GM10266 (cell line): ENCODE measurements around the gene SFTA2.

Experiments
- DNase-seq: peaks from one replicate; pipeline ENCODE4 v3.0.0; 2012; ENCODE audit errors: extremely low spot score
- TF ChIP-seq, protein P1 (sequence below): IDR thresholded peaks from 2 replicates; pipeline ENCODE4 v1.5.1; 2012; ENCODE audit warnings: mild to moderate bottlenecking, low read depth; ENCODE audit not compliant: control insufficient read depth, insufficient read depth; ENCODE audit errors: missing control alignments

Gene SFTA2

DNA sequence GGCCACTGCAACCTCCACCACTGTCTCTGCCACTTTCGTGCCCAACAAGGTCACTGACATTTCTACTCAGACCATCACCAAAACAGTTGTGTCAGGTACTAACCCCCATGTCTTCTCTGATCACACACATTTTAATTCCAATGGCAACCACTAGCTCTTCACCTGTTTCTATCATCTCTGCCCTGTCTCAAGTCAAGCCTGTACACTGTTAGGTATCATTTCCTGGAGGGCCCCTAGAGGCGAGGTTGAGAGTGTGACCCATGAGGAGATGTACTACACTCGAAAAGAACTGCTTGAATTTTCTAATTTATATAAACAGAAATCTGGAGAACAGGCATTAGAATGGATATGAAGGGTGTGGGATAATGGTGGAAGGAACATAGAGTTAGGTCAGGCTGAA, 34.2 kb upstream of the SFTA2 start:
- no peak for DNase-seq
- TF ChIP-seq, protein P1, sequence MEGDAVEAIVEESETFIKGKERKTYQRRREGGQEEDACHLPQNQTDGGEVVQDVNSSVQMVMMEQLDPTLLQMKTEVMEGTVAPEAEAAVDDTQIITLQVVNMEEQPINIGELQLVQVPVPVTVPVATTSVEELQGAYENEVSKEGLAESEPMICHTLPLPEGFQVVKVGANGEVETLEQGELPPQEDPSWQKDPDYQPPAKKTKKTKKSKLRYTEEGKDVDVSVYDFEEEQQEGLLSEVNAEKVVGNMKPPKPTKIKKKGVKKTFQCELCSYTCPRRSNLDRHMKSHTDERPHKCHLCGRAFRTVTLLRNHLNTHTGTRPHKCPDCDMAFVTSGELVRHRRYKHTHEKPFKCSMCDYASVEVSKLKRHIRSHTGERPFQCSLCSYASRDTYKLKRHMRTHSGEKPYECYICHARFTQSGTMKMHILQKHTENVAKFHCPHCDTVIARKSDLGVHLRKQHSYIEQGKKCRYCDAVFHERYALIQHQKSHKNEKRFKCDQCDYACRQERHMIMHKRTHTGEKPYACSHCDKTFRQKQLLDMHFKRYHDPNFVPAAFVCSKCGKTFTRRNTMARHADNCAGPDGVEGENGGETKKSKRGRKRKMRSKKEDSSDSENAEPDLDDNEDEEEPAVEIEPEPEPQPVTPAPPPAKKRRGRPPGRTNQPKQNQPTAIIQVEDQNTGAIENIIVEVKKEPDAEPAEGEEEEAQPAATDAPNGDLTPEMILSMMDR: no peak

DNA sequence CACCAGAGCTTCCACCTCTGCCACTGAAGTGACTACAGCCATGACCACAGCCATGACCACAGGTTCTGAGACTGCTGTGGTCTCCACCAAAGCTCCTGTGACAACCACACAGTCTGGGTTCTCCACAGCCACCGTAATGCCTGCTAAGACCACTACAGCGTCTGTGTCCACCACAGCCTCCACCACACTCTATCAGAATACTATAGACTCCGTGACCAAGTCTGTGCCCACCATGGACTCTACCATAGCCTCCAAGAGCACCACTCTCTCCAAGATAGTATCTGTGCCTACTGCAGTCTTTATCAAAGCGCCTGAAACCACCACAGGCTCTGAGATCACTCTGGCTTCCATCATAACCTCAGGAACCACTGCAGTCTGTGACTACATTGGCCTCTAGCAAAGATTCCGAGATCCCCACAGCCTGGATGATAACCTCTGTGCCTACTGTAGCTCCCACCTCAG, 33.2 kb upstream of the SFTA2 start:
- no peak for DNase-seq
- TF ChIP-seq, protein P1: no peak

DNA sequence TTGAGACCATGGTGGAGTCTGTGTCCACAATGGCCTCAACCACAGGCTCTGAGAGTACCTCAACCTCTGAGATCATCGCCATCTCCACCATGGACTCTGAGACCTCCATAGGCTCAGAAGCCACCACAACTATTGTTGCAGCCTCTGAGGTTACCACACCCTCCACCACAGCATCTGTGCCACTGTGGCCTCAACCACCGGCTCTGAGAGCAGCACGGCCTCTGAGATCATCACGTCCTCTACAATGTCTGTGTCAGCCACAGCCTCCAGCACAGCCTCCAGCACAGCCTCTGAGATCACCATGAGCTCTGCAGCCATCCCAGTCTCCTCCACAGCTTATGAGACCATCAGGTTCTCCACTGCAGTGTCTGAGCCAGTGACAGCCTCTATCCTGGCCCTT, 32.1 kb upstream of the SFTA2 start:
- no peak for DNase-seq
- TF ChIP-seq, protein P1: no peak

DNA sequence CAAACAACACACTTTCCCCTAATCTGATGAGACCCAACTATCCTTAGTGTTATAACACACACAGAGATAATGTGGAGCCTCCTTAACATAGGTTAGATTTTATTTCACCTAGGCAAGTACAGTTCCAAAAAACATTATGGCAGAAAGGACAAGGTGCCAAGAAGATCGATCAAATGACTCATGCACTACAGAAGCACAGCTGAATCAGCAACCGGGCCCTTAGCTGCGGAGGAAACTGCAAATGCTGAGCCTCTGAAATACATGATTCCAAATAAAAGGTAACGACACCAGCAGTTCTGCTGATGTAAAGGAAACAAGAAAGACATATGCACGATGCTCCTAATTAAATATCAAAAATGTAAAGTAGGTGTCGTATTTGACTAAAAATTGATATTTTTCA, 31.7 kb upstream of the SFTA2 start:
- TF ChIP-seq, protein P1: no peak
- no peak for DNase-seq

DNA sequence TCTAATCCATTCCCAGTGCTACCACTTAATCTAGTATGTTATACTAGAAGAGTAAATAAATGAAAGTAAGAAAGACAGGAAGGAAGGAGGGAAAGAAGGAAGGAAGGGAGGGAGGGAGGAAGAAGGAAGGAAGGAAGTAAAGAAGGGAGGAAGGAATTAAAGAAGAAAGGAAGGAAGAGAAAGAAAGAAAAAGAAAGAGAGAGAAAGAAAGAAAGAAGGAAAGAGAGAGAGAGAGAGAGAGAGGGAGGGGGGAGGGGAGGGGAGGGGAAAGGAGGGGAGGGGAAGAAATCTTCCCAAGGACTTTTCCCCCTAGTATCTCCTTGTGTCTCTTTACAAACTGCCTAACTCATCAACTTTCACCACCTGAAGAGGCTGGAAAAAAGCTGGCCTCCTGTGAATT, 30.7 kb upstream of the SFTA2 start:
- no peak for DNase-seq
- TF ChIP-seq, protein P1: no peak

DNA sequence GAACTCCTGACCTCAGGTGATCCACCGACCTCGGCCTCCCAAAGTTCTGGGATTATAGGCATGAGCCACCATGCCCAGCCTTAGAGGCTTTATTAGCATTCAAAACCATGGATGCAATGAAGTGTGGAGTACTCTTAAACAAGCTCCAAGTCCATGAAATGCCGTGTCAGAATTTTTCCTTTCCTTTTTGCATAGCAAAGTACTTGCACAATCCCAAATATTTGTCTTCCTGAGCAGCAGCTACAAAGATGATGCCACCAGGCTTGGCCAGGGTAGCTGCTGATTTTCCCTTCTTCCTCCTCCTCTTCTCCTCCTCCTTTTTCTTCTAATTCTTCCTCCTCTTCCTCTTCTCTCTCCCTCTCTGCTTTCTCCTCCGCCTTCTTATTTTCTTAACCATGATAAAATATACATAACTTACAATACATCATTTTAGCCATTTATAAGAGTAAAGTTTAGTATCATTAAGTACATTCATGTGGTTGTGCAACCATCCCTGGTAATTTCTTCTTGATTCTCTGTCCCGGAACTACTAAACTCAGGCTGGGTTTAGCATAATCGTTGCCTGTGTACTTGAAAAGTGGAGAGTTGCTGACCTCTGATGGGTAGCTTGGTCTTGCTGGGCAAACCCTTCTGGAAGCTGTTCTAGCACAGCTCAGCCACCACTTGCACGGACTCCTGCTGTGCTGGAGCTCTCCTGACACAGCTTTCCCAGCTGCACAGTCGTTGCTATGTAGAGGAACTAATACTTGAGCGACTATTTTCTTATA, 29.1 kb upstream of the SFTA2 start:
- TF ChIP-seq, protein P1: no peak
- no peak for DNase-seq

DNA sequence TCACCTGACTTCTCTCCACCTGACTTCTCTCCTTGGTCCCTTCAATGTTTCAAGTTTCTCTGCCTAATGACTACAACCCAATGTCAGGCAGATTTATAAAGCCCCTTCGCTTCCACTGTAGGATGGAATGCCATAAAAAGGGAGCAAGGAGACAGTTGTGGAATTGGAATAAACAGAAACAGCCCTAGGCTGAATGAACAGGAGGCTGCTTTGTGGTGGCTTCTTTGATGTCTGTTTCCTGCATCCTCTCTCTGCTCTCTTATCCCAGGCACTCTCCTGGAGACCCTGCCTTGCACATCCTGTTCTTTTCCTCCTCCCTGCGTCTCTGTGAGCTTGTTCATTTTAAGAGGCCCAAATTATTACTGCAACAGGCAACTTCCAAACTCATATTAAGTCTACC, 25.7 kb upstream of the SFTA2 start:
- TF ChIP-seq, protein P1: no peak
- DNase-seq: no peak
